ENCODE results near the gene SLCO2A1. TPM values are rescaled to one million over a fixed set of nuclear protein-coding genes. Genes with fewer than 3 reads are reported as not detected.

Gene SLCO2A1
- total RNA-seq, 1 donor from 2014 or later: 0.79 TPM

DNA sequence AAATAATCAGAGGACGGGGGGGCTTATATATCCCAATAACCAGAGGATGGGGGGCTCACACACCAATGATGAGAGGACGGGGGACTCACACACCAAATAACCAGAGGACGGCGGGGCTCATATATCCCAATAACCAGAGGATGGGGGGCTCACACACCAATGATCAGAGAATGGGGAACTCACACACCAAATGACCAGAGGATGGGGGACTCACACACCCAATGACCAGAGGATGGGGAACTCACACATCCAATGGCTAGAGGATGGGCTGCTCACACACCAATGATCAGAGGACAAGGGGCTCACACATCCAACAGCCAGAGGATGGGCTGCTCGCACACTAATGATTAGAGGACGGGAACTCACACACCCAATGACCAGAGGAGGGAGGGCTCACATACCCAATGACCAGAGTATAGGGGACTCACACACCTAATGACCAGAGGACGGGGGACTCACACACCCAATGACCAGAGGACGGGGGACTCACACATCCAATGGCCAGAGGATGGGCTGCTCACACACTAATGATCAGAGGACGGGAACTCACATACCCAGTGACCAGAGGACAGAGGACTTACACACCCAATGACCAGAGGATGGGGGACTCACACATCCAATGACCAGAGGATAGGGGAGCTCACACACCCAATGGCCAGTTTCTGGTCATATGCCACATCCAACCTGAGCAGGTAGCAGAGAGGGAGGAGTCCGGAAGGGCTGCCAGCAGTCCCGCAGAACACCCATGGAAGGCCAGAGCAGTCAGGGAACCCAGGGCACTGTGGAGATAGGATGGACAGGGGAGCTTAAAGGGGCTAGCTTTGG, 144.6 kb downstream of the SLCO2A1 start:
- DNase-seq (ENCODE audit: low read depth, low spot score): no peak

GRCh38 chr3:133884054-133884886, 145.5 kb downstream of the SLCO2A1 start:
- no peak for DNase-seq (ENCODE audit: low read depth, low spot score)

GRCh38 chr3:133883641-133884040, 146.1 kb downstream of the SLCO2A1 start:
- DNase-seq (ENCODE audit: low read depth, low spot score): no peak

DNA sequence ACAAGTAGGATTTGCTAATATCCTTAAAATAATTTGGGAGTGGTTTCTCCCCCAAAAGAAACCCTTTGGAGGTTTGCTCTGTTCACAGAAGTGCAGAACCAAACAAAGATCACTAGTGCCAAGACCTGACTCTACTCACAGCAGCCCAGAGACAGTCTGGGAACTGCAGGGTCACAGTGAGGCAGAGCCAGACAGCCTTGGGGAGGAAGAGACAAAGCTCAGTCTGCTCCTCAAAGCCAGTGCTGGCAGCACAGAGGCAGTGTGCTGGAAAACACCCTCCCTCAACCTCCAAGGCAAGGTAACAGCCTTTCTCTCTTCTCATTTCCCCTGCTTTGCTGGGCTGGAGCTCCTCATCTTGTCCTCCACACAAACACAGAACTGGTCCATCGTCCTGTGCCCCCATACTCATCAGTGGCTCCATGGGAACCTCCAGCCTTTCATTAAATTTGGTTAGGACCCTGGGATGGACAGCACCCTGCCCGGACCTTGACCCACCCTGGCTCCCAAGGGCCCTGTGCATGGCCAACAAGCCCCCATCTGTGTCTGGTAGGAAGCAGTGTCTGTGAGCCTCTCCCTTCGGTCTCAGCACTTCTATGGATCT, 146.6 kb downstream of the SLCO2A1 start:
- no peak for DNase-seq (ENCODE audit: low read depth, low spot score)

GRCh38 chr3:133881939-133882825, 147.5 kb downstream of the SLCO2A1 start:
- DNase-seq (ENCODE audit: low read depth, low spot score): no peak

DNA sequence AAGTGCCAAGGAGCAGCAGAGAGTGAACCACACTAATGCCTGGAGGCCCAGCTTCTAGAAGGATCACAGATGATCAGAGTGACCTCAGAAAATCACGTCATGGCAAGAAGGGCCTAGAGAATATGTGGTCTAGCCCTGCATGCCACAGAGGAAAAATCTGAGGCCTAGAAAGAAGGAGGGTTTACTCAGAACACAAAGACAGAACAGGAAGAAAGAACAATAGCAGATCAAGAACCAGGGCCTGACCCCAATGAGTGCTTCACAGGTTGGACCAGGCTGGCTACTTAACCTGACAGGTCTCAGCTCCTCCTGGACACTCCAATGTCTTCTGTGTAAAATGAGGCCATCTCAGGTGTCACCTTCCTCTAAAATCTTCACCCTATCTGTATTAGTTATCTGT, 148.2 kb downstream of the SLCO2A1 start:
- no peak for DNase-seq (ENCODE audit: low read depth, low spot score)

GRCh38 chr3:133880886-133881455, 148.8 kb downstream of the SLCO2A1 start:
- DNase-seq (ENCODE audit: low read depth, low spot score): no peak

DNA sequence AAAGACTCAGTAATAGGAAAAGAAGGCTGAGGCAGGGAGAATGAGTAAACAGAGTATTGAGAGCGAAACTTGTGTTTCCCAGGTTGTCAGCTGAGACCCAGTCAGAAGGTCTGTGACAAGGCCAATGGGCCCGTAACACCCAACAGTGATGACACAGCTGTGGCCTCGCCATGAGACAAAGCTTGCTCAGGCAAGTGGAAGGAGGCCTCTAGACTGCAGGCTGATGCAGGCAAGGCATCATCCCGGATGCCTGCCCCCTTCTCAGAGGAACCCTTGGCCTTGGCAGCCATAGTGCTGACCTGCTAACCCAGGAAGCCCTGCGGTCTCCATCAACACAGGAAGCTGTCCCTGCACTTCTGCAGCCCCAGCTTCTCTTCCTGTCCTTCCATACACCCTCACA, 149.4 kb downstream of the SLCO2A1 start:
- DNase-seq (ENCODE audit: low read depth, low spot score): no peak

GRCh38 chr3:133878518-133878917, 151.2 kb downstream of the SLCO2A1 start:
- no peak for DNase-seq (ENCODE audit: low read depth, low spot score)

Other genes with a start within 250 kb of the SLCO2A1 start
- gene SRPRB, start 224.1 kb downstream of the SLCO2A1 start, total RNA-seq: 70.0 and 151 TPM in 2 replicates
- gene RAB6B, start 134.0 kb downstream of the SLCO2A1 start, total RNA-seq: 0.99 and 1.2 TPM in 2 replicates
- 92.2 and 92.5 TPM in 2 replicates for gene RYK, start 220.9 kb upstream of the SLCO2A1 start, total RNA-seq

All from pulmonary artery endothelial cell (primary cell).